MCF 10A (cell line): ENCODE data around the gene MTHFR. TPM values are rescaled to one million over a fixed set of nuclear protein-coding genes. Genes with fewer than 3 reads are reported as not detected.

Experiments used
- BruUV-seq: library from RNA; stranded (reverse); fragments of 400-500 nt; replicated peaks from 2 replicates; lab custom pipeline; 2021; lab: Mats Ljungman, UMichigan
- CTCF ChIA-PET: fragments of 300-600 bp; sonication (Branson Sonifier 250); formaldehyde crosslinking; extraction: SDS; loops from one replicate; lab custom pipeline; 2021; ENCODE audit warnings: antibody characterized with exemption, inconsistent platforms; lab: Yijun Ruan, JAX
- POLR2A ChIA-PET: fragments of 300-600, 350-650 bp; sonication (Branson Sonifier 250); formaldehyde crosslinking; extraction: SDS; loops from one replicate; lab custom pipeline; 2020; ENCODE audit warnings: antibody characterized with exemption, inconsistent platforms; lab: Yijun Ruan, JAX
- DNase-seq: peaks from one replicate; pipeline ENCODE4 v3.0.0-alpha.2; 2018; ENCODE audit not compliant: unreplicated experiment
- H3K27ac Mint-ChIP-seq: one replicate; pipeline ENCODE4 v1.8.0; 2022; ENCODE audit warnings: mild to moderate bottlenecking, low read depth, mixed read lengths; ENCODE audit not compliant: unreplicated experiment
- H3K27me3 Mint-ChIP-seq: one replicate; pipeline ENCODE4 v1.8.0; 2022; ENCODE audit warnings: mixed read lengths; ENCODE audit not compliant: insufficient read depth, unreplicated experiment
- H3K36me3 Mint-ChIP-seq: one replicate; pipeline ENCODE4 v1.8.0; 2022; ENCODE audit warnings: mild to moderate bottlenecking, moderate library complexity, mixed read lengths; ENCODE audit not compliant: insufficient read depth, unreplicated experiment
- H3K4me1 Mint-ChIP-seq: one replicate; pipeline ENCODE4 v1.8.0; 2022; ENCODE audit warnings: mixed read lengths; ENCODE audit not compliant: insufficient read depth, unreplicated experiment
- H3K4me3 Mint-ChIP-seq: one replicate; pipeline ENCODE4 v1.8.0; 2022; ENCODE audit warnings: mild to moderate bottlenecking, moderate library complexity, mixed read lengths; ENCODE audit not compliant: unreplicated experiment
- H3K9me3 Mint-ChIP-seq: one replicate; pipeline ENCODE4 v1.8.0; 2022; ENCODE audit warnings: mixed read lengths; ENCODE audit not compliant: unreplicated experiment
- intact Hi-C: fragments of 100-400 bp; cut with micrococcal nuclease; formaldehyde crosslinking; loops from 2 replicates; pipeline ENCODE4 v1.14.1; 2022
- total RNA-seq: library from RNA; stranded (reverse); gene quantifications from 2 replicates; pipeline ENCODE4 v1.2.3, GENCODE V29; 2022
- TF ChIP-seq, protein P1 (sequence below): fragments of 200-600 bp; IDR thresholded peaks from one replicate; pipeline ENCODE4 v1.8.0; 2022; ENCODE audit warnings: antibody characterized with exemption, mild to moderate bottlenecking; ENCODE audit not compliant: unreplicated experiment

MTHFR gene
- total RNA-seq, 1 experiment from 2014 or later, result 14.0 TPM

DNA sequence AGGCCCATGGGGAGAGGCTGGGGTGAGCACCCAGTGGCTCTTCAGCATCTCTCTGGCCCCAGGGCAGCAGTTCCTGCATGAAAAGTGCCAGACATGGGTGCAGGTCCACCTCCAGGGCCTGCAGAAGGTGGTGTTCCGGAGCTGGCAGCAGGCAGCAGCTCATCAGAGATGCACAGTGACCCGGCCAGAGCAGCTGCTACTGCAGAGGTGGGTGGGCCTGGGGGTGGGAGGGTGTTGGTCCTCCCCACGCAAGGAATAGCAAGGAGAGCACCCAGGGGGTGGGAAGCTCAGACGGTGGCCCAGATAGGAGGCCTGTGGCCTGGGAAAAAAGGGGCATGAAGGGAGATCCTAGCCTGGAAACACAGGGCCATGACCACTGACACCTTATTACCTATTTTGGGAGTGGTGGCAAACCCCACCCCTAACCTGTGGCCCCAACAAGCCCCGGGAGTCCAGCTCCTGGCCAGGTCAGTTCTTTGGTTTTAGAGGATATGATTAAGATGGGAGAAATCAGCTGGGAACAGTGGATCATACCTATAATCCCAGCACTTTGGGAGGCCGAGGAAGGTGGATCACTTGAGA, 23.5 kb downstream of the MTHFR start:
- H3K4me1 Mint-ChIP-seq, result no peaks in the 10 kb centered on the region
- DNase-seq, result no peak
- CTCF ChIA-PET, result no interaction called here
- no peaks in the 10 kb centered on the region for H3K27me3 Mint-ChIP-seq
- POLR2A ChIA-PET, result interaction anchor here (0.9 to 1.2 kb wide), 3 partner anchors 9 to 21 kb away, joined by 3 to 6 read pairs (median 5); no protein-coding TSS in a partner anchor
- H3K4me3 Mint-ChIP-seq, result no peak overlapping the region
- intact Hi-C loops, result no loop called here
- no peaks in the 10 kb centered on the region for H3K9me3 Mint-ChIP-seq
- TF ChIP-seq, protein P1, sequence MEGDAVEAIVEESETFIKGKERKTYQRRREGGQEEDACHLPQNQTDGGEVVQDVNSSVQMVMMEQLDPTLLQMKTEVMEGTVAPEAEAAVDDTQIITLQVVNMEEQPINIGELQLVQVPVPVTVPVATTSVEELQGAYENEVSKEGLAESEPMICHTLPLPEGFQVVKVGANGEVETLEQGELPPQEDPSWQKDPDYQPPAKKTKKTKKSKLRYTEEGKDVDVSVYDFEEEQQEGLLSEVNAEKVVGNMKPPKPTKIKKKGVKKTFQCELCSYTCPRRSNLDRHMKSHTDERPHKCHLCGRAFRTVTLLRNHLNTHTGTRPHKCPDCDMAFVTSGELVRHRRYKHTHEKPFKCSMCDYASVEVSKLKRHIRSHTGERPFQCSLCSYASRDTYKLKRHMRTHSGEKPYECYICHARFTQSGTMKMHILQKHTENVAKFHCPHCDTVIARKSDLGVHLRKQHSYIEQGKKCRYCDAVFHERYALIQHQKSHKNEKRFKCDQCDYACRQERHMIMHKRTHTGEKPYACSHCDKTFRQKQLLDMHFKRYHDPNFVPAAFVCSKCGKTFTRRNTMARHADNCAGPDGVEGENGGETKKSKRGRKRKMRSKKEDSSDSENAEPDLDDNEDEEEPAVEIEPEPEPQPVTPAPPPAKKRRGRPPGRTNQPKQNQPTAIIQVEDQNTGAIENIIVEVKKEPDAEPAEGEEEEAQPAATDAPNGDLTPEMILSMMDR, result no peak
- no peak overlapping the region for H3K27ac Mint-ChIP-seq
- BruUV-seq, result no TSS peak
- no peaks in the 10 kb centered on the region for H3K36me3 Mint-ChIP-seq

DNA sequence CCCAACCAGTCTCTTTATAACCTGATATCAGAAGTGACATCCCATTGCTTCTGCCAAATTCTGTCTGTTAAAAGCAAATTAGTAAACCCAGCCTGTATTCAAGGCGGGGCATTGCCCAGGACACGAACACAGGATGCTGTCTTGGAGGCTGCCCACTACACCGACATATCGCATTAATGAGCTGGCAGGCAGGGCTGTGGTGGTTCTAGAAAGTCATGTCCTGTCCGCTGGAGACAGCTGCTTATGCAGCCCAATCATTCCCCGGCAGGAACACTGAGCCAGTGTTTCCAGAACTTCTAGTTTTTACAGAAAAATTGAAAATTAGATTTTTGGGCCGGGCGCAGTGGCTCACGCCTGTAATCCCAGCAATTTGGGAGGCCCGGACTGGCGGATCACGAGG, 24.5 kb downstream of the MTHFR start:
- ChIA-PET POLR2A (interaction anchor here (1.2 kb wide), 1 partner anchor 10 kb away, joined by 3 read pairs; no protein-coding TSS in a partner anchor), CTCF (no interaction called here)
- intact Hi-C loops, result no loop called here
- Mint-ChIP-seq H3K4me1 (no peaks in the 10 kb centered on the region), H3K27ac (no peak overlapping the region), H3K4me3 (no peak overlapping the region), H3K27me3 (no peaks in the 10 kb centered on the region), H3K9me3 (no peaks in the 10 kb centered on the region), H3K36me3 (no peaks in the 10 kb centered on the region)
- DNase-seq, result no peak
- TF ChIP-seq, protein P1, result no peak
- BruUV-seq, result no TSS peak

DNA sequence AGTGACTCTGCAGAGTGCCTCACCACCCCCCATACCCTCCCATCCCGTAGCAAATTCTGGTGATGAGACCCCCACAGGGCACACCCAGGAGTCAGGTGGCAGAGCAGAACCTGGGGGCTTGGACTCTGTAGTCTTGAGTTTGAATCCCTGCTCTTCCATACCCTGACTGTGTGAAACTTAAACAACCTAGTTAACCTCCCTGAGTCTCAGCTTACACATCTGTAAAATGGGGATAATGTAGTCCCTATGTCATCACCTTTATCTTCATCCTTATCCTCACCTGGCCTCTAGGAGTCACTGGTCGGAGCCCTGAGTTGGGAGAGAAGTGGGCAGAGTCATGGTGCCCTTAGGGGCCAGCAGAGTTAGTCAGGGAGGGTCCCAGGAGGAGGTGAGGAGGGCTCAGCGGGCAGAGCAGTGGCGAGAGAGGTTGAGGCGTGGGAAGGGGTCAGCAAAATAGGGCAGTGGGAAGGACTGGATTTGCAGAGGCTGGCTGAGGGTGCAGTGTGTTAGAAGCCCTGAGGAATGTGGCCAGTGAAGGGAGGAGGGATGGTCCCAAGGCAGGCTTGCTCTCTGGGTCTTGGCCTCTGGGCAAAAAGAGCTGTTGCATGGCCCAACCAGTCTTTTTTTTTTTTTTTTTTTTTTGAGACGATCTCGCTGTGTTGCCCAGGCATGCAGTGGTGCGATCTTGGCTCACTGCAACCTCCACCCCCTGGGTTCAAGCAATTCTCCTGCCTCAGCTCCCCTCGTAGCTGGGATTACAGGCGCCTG, 25.2 kb downstream of the MTHFR start:
- DNase-seq, result no peak
- H3K27ac Mint-ChIP-seq, result peak overlapping the region; percentile 4
- no peak overlapping the region for H3K4me3 Mint-ChIP-seq
- H3K36me3 Mint-ChIP-seq, result no peaks in the 10 kb centered on the region
- H3K27me3 Mint-ChIP-seq, result no peaks in the 10 kb centered on the region
- intact Hi-C loops, result no loop called here
- BruUV-seq, result no TSS peak
- H3K4me1 Mint-ChIP-seq, result no peaks in the 10 kb centered on the region
- H3K9me3 Mint-ChIP-seq, result no peaks in the 10 kb centered on the region
- TF ChIP-seq, protein P1, result no peak
- POLR2A ChIA-PET, result interaction anchor here (1.2 kb wide), 1 partner anchor 10 kb away, joined by 3 read pairs; no protein-coding TSS in a partner anchor
- CTCF ChIA-PET, result interaction anchor here (1.0 kb wide), 1 partner anchor 539 kb away, joined by 3 read pairs; no protein-coding TSS in a partner anchor

DNA sequence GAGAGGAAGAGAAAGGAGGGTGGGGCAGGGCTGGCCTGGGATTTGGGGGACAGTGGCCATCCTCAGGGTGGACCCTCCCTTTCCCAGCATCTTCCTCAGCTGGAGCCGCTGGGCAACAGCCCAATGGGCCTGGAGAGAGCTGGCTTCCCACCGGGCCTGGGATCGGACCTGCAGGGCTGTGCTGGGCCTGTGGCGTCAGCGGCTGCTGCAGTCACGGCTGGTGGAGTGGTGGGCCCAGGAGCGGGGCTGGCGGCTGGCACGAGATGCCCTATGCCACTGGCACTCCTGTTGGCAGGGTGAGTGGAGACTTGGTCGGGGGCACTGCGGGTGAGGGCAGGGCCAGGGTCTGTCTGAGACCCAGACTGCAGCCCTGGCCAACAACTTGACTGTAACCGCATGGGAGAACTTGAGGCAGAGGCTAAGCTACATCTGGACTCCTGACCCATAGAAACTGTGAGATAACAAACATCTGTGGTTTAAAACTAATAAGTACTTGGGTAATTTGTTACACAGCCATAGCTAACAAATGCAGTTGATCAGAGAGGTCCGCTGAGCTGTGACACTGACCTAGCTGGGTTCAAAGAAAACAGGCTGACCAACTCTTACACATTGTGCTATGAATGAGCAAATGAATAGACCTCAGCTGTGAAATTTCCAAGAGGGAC, 25.9 kb downstream of the MTHFR start:
- Mint-ChIP-seq H3K4me3 (no peak overlapping the region), H3K27ac (no peak overlapping the region), H3K4me1 (no peaks in the 10 kb centered on the region)

More for the DNA sequence above, 25.9 kb downstream of the MTHFR start:
- no peak for DNase-seq
- no TSS peak for BruUV-seq
- intact Hi-C loops, result no loop called here
- Mint-ChIP-seq H3K27me3 (no peaks in the 10 kb centered on the region), H3K36me3 (no peaks in the 10 kb centered on the region), H3K9me3 (no peaks in the 10 kb centered on the region)
- ChIA-PET CTCF (interaction anchor here (1.0 kb wide), 1 partner anchor 538 kb away, joined by 3 read pairs; no protein-coding TSS in a partner anchor), POLR2A (no interaction called here)
- TF ChIP-seq, protein P1, result no peak
